Caki2 (cell line): ENCODE results near the gene ATAD3A. TPM values are rescaled to one million over a fixed set of nuclear protein-coding genes. Genes with fewer than 3 reads are reported as not detected.

Experiments
- DNase-seq: peaks from one replicate; pipeline ENCODE4 v3.0.0-alpha.2; 2015; ENCODE audit warnings: low read depth
- in situ Hi-C: cut with HindIII; loops from 2 replicates; pipeline ENCODE4 v1.10.0; 2016; ENCODE audit warnings: low sequenced_read_pairs, low pct_unique_long_range_greater_than_20kb, mixed read lengths
- total RNA-seq: library from RNA; depleted of rRNA; stranded (reverse); fragments of >200 nt; shearing (Covaris generic); gene quantifications from 2 replicates; pipeline ENCODE4 v1.2.3, GENCODE V29; 2014; ENCODE audit warnings: low replicate concordance

Gene ATAD3A
- total RNA-seq, 1 experiment from 2014 or later = 82.4 TPM

- in situ Hi-C loops = no loop called here
- no peak for DNase-seq
These were observed 22.6 kb downstream of the ATAD3A start for GRCh38 chr1:1534401-1535154.

- DNase-seq = no peak
- in situ Hi-C loops = no loop called here
These were observed 23.4 kb downstream of the ATAD3A start for GRCh38 chr1:1535201-1536018.

- in situ Hi-C loops = no loop called here
- no peak for DNase-seq
These were observed 24.3 kb downstream of the ATAD3A start for GRCh38 chr1:1536019-1536937.

GRCh38 chr1:1536938-1537546, 25.1 kb downstream of the ATAD3A start:
- in situ Hi-C loops = no loop called here
- no peak for DNase-seq

GRCh38 chr1:1537626-1538250, 25.8 kb downstream of the ATAD3A start:
- in situ Hi-C loops = no loop called here
- DNase-seq = no peak

- DNase-seq = no peak
- in situ Hi-C loops = no loop called here
These were observed 26.4 kb downstream of the ATAD3A start for GRCh38 chr1:1538334-1538733.

GRCh38 chr1:1538989-1539309, 27.0 kb downstream of the ATAD3A start:
- DNase-seq = no peak
- in situ Hi-C loops = no loop called here

- in situ Hi-C loops = no loop called here
- DNase-seq = no peak
These were observed 27.5 kb downstream of the ATAD3A start for GRCh38 chr1:1539310-1540089.

- in situ Hi-C loops = no loop called here
- no peak for DNase-seq
These were observed 28.3 kb downstream of the ATAD3A start, which contains the start of gene TMEM240 for GRCh38 chr1:1540090-1540817. Gene TMEM240 (minus strand): TSS chr1:1540624. CDS start chr1:1540346, 278 bp downstream.

- no peak for DNase-seq
- in situ Hi-C loops = no loop called here
These were observed 29.1 kb downstream of the ATAD3A start for GRCh38 chr1:1540818-1541628.

- no peak for DNase-seq
- in situ Hi-C loops = no loop called here
These were observed 30.2 kb downstream of the ATAD3A start for GRCh38 chr1:1541956-1542765.

GRCh38 chr1:1542766-1543705, 31.1 kb downstream of the ATAD3A start:
- no peak for DNase-seq
- in situ Hi-C loops = no loop called here

- peak; percentile 16 for DNase-seq
- in situ Hi-C loops = no loop called here
These were observed 31.7 kb downstream of the ATAD3A start for GRCh38 chr1:1543706-1544099.

- no peak for DNase-seq
- in situ Hi-C loops = no loop called here
These were observed 32.6 kb downstream of the ATAD3A start for GRCh38 chr1:1544544-1544943.
